NCI-H128 (cell line): ENCODE measurements around the gene SLC9C2.
"Not testable (repeated sequence)": the region's sequence is repeated elsewhere in the genome, so short reads cannot be mapped to it uniquely, and the experiment has no call there.

ENCODE experiments used
- DNase-seq: peaks from one replicate; lab custom pipeline; 2025; ENCODE audit not compliant: unreplicated experiment; lab: John Stamatoyannopoulos, UW

SLC9C2 gene

DNA sequence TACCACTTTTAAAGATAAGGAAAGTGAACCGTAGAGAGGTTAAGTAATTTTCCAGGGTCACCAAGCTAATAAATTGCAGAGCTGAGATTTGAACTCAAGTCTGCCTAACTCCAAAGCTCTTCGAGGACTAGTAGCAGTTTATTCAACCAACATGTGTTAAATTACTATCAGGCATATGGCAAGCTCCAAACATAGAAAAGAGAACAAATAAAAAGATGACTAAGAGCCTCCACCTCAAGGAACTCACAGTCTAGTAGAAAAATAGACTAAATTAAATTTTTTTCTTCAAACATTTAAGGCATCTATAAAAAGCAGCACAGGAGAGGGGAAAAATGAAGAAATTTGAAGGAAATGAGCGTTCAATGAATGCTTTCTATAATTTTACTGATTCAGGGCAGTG is 22.2 kb downstream of the SLC9C2 start:
- no peak for DNase-seq

- no peak for DNase-seq
Measured at GRCh38 chr1:173580071-173580470, 22.8 kb downstream of the SLC9C2 start.

- DNase-seq, result no peak
Measured at GRCh38 chr1:173573596-173573995, 29.3 kb downstream of the SLC9C2 start.

- no peak for DNase-seq
Measured at GRCh38 chr1:173572201-173572873, 30.5 kb downstream of the SLC9C2 start.

- no peak for DNase-seq
Measured at GRCh38 chr1:173570370-173571007, 32.4 kb downstream of the SLC9C2 start.

DNA sequence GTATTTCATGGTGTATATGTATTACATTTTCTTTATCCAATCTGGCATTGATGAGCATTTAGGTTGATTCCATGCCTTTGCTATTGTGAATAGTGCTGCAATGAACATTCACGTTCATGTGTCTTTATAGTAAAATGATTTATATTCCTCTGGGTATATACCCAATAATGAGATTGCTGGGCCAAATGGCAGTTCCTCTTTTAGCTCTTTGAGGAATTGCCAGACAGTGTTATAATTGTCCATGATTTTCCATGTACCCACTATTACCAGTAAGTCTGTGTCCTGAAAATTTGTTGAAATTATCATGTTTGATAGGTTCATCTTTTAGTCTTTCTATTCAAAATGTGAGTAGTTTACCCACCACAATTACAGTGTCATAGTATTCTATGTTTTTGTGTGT is 34.4 kb downstream of the SLC9C2 start:
- no peak for DNase-seq

- DNase-seq, result not testable (repeated sequence)
Measured at GRCh38 chr1:173563846-173564245, 39.0 kb downstream of the SLC9C2 start.

- DNase-seq, result no peak
Measured at GRCh38 chr1:173562813-173563212, 40.1 kb downstream of the SLC9C2 start.

- DNase-seq, result no peak
Measured at GRCh38 chr1:173561263-173561662, 41.6 kb downstream of the SLC9C2 start.

GRCh38 chr1:173560285-173560880 is 42.5 kb downstream of the SLC9C2 start:
- DNase-seq, result no peak

DNA sequence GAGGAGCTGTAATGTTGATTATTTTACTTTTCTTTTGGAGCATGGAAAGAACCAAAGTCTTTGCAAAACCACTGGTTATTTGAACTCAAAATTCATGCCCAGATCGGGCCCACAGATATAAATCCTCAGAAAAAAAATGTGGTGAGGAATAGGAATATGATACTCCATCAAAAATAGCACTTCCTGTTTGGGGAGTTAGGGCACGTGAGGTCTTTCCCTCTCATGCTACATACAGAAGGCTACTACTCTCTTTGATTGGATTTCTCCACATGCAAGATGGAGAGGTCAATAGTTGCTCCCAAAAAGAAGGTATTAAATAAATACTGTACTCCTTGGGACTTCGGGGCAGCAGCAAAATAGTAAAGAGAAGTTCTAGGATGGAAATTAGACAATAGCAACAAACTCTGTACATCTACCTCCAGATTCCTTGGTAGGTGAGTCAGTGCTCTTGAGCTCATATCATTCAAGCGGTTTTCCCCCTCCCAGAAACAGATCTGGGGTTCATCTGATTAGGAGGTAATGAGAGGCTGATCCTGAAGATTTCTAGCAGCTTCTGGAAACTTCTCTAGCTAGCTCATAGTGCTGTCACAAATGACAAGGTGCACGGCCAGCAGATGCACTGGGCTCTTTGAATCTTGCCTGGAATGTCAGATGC is 47.1 kb downstream of the SLC9C2 start:
- DNase-seq, result no peak

DNA sequence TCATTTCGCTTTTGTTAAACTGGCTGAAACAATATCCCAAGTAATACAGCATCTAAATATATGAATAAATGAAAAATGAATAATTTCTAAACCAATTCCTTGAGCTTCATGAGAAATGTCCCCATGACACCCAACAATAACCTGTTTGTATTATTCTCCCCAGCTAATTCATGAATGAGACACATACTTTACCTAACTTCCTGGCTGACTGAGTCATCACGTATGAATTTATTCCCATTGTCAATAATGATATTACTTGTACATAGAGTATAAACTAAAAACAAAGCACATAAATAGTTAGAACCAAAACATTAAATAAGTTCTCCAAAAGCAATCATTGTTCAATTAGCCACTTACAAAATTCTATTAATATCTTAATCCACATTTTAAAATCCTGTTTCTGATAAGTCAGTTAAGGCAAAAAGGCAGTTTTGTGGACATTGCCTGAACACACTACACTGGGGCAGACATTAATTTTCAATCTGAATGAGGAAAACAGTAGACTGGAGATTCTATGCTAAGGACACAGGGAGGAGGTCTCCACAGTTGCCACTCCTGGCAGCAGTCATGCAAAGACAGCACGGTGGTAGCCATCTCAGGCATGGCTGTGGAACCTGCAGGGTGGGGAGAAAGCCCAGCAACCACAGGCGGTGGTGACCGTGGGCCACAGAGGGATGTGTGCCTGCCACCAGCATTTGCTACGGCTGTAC is 48.2 kb downstream of the SLC9C2 start:
- DNase-seq, result no peak

GRCh38 chr1:173554089-173554488 is 48.8 kb downstream of the SLC9C2 start:
- no peak for DNase-seq

DNA sequence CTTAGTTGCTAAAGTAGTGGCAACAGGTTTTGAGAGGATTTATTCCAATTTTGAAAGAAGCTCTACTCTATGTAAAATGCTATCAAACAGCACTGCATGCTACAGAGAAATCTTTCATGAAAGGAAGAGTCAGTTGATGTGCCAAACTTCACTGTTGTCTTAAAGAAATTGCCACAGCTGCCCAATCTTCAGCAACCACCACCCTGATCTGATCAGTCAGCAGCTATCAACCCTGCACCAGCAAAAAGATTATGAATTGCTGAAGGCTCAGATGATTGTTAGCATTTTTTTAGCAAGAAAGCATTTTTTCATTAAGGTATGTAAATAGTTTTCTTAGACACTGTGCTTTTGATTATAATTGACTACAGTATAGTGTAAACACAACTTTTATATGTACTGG is 49.6 kb downstream of the SLC9C2 start:
- no peak for DNase-seq

DNA sequence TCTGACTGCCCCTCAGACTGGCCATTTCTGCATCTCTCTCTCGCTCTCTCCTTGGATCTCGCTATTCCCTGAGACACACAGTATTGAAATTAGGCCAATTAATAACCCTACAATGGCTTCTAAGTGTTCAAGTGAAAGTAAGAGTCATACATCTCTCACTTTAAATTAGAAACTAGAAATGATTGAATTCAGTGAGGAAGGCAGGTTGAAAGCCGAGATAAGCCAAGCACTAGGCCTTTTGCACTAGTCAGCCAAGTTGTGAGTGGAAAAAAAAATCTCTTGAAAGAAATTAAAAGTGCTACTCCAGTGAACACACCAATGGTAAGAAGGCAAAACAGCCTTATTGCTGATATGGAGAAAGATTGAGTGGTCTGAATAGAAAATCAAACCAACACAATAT is 51.2 kb downstream of the SLC9C2 start:
- DNase-seq, result no peak

DNA sequence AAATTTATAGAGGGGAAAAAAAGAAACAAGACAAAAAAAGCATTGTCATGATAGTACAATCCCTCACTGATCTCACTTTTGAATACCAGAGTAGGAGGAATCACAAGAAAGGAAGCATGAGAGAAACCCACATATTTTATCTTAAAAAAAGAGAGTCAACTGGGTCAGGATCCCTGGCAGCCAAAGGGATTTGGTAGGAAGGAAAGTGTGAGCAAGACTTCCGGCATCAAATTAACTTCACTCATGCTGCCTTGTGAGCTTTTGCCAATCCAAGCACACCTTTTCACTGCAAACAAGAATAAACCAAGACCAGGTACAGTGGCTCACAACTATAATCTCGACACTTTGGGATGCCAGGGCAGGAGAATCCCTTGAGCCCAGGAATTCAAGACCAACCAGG is 53.1 kb downstream of the SLC9C2 start:
- DNase-seq, result no peak

DNA sequence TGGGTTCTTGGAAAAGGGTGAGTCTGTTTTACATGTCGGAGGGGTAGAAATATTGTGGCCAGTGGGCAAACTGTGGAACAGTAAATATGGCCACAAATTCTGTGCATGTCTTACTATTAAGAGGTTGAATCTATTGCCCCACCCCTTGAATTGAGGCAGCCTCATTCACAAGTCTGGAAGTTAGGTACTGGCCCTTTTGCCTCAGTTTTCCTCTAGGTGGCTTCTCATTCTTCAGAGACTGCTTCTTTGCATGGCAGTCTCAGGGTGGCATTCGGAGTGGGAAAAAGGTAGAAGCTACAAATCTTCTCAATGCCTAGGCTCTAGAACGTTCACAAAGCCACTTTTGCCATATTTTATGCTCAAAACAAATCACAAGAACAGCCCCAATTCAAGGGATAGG is 57.2 kb downstream of the SLC9C2 start:
- no peak for DNase-seq

GRCh38 chr1:173536223-173536622 is 66.6 kb downstream of the SLC9C2 start:
- DNase-seq, result no peak

DNA sequence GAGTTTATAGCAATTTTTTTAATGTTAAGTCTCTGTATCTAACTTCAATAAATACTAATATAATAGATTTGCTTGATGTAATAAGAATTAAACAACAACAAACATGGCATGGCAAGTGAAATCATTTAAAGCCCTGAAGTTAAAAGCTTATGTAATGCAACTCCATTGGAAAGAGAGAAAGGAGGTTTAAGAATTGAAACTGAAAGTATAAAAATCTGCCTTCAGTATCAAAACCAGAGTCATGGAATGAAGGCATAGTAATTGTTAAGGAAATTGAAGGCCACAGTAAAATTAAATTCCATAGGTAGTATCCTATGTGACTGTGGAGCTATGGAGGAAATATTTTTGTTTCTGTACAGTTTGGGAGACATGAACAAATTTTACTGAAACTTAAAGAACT is 70.6 kb downstream of the SLC9C2 start:
- DNase-seq, result no peak

DNA sequence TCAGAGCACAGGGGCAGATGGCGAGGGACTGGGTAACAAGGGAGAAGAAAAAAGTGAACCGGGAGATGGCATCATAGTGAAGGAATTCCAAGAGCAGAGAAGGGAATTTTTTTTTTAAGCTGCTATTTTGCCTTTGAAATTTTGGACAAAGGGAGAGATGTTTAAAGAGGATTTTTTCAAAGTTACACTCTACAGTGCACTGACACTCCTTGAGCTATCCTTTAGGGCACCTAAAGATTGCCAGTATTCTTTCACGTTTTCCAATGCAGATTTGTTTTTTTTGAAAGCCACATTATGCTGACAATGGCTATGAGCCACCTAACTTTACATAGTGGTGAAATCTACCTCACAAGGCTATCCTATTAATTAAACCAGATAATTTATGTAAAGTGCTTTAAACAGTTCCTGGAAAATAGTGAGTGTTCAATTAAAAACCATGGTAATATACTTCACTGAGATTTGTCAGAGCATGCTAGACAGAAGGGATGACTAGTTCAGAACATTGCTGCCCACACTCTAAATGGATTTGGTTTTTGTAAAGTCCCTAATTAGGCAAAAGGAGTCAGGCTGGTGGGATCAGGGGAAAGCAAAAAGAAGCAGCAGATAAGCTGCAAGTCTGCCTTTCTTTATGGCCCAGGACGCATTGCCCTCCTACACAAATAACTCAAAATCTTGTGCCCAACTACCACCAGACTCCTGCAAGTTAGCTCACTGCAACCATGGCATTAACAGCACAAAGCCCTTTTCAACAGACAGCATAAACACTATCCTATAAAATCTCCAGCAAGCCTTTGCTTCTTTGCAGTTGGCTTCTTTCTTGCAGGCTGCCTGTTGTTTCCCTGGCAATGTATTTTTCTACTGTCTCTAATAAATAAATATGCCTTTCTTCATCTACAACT is 71.8 kb downstream of the SLC9C2 start:
- no peak for DNase-seq
